ENCODE results near the gene CTU2.

Gene CTU2

GRCh38 chr16:88738151-88739084 lies 32.1 kb downstream of the CTU2 start:
- TF ChIP-seq POLR2AphosphoS5 (IDR thresholded peaks at IDR 0.05; ENCODE audit: low read depth, low read length) (no peak), POU2F2 (IDR thresholded peaks at IDR 0.05; ENCODE audit: low read depth, low read length) (no peak), PAX5 (IDR thresholded peaks at IDR 0.05; ENCODE audit: insufficient read depth, low read length, severe bottlenecking) (peak; percentile 28), POLR2A (IDR thresholded peaks at IDR 0.05; ENCODE audit: low read depth, low read length) (no peak)
- no peak for DNase-seq (ENCODE audit: insufficient read length, low spot score)
- no peak for FAIRE-seq

GRCh38 chr16:88739139-88739976 lies 33.1 kb downstream of the CTU2 start:
- DNase-seq (ENCODE audit: insufficient read length, low spot score) (no peak), FAIRE-seq (no peak)
- TF ChIP-seq POLR2A (IDR thresholded peaks at IDR 0.05; ENCODE audit: low read depth, low read length) (no peak), SPI1 (IDR thresholded peaks at IDR 0.05; ENCODE audit: low read depth, low read length) (no peak), POU2F2 (IDR thresholded peaks at IDR 0.05; ENCODE audit: low read depth, low read length) (no peak), POLR2AphosphoS5 (IDR thresholded peaks at IDR 0.05; ENCODE audit: low read depth, low read length) (no peak), PAX5 (IDR thresholded peaks at IDR 0.05; ENCODE audit: insufficient read depth, low read length, severe bottlenecking) (no peak), TAF1 (IDR thresholded peaks at IDR 0.05; ENCODE audit: low read depth, low read length) (no peak)

- FAIRE-seq (no peak), DNase-seq (ENCODE audit: insufficient read length, low spot score) (no peak)
- TF ChIP-seq POLR2AphosphoS5 (IDR thresholded peaks at IDR 0.05; ENCODE audit: low read depth, low read length) (no peak), POLR2A (IDR thresholded peaks at IDR 0.05; ENCODE audit: low read depth, low read length) (no peak), SPI1 (IDR thresholded peaks at IDR 0.05; ENCODE audit: low read depth, low read length) (no peak), POU2F2 (IDR thresholded peaks at IDR 0.05; ENCODE audit: low read depth, low read length) (no peak), TAF1 (IDR thresholded peaks at IDR 0.05; ENCODE audit: low read depth, low read length) (no peak), PAX5 (IDR thresholded peaks at IDR 0.05; ENCODE audit: insufficient read depth, low read length, severe bottlenecking) (no peak)
Observed at GRCh38 chr16:88739977-88740726, 33.8 kb downstream of the CTU2 start.

GRCh38 chr16:88740727-88741055 lies 34.4 kb downstream of the CTU2 start:
- no peak for TF ChIP-seq SPI1 (IDR thresholded peaks at IDR 0.05; ENCODE audit: low read depth, low read length)
- no peak for DNase-seq (ENCODE audit: insufficient read length, low spot score)
- FAIRE-seq, result no peak

- TF ChIP-seq SPI1 (IDR thresholded peaks at IDR 0.05; ENCODE audit: low read depth, low read length), result no peak
- TF ChIP-seq POLR2AphosphoS5 (IDR thresholded peaks at IDR 0.05; ENCODE audit: low read depth, low read length), result no peak
- TF ChIP-seq POLR2A (IDR thresholded peaks at IDR 0.05; ENCODE audit: low read depth, low read length), result no peak
- TF ChIP-seq PAX5 (IDR thresholded peaks at IDR 0.05; ENCODE audit: insufficient read depth, low read length, severe bottlenecking), result no peak
- TF ChIP-seq POU2F2 (IDR thresholded peaks at IDR 0.05; ENCODE audit: low read depth, low read length), result no peak
- TF ChIP-seq TAF1 (IDR thresholded peaks at IDR 0.05; ENCODE audit: low read depth, low read length), result no peak
- DNase-seq (ENCODE audit: insufficient read length, low spot score) (no peak), FAIRE-seq (no peak)
Observed at GRCh38 chr16:88741368-88741767, 35.1 kb downstream of the CTU2 start.

- TF ChIP-seq POU2F2 (IDR thresholded peaks at IDR 0.05; ENCODE audit: low read depth, low read length) (no peak), SPI1 (IDR thresholded peaks at IDR 0.05; ENCODE audit: low read depth, low read length) (no peak), POLR2AphosphoS5 (IDR thresholded peaks at IDR 0.05; ENCODE audit: low read depth, low read length) (no peak), TAF1 (IDR thresholded peaks at IDR 0.05; ENCODE audit: low read depth, low read length) (no peak), POLR2A (IDR thresholded peaks at IDR 0.05; ENCODE audit: low read depth, low read length) (no peak), PAX5 (IDR thresholded peaks at IDR 0.05; ENCODE audit: insufficient read depth, low read length, severe bottlenecking) (no peak)
- FAIRE-seq (no peak), DNase-seq (ENCODE audit: insufficient read length, low spot score) (no peak)
Observed at GRCh38 chr16:88742896-88743605, 36.7 kb downstream of the CTU2 start.

- DNase-seq (ENCODE audit: insufficient read length, low spot score), result peak; percentile 78
- FAIRE-seq, result peak; percentile 79
- TF ChIP-seq POU2F2 (IDR thresholded peaks at IDR 0.05; ENCODE audit: low read depth, low read length), result no peak
- TF ChIP-seq POLR2AphosphoS5 (IDR thresholded peaks at IDR 0.05; ENCODE audit: low read depth, low read length), result no peak
- no peak for TF ChIP-seq SPI1 (IDR thresholded peaks at IDR 0.05; ENCODE audit: low read depth, low read length)
- no peak for TF ChIP-seq TAF1 (IDR thresholded peaks at IDR 0.05; ENCODE audit: low read depth, low read length)
- no peak for TF ChIP-seq POLR2A (IDR thresholded peaks at IDR 0.05; ENCODE audit: low read depth, low read length)
- TF ChIP-seq PAX5 (IDR thresholded peaks at IDR 0.05; ENCODE audit: insufficient read depth, low read length, severe bottlenecking), result no peak
Observed at GRCh38 chr16:88743693-88744576, 37.6 kb downstream of the CTU2 start.

Data from GM12891 (cell line).